ENCODE measurements around the gene AFF3. TPM values are rescaled to one million over a fixed set of nuclear protein-coding genes. Genes with fewer than 3 reads are reported as not detected.

The AFF3 gene
- total RNA-seq, 1 experiment from 2014 or later: 0.22 TPM

- H2BK5ac ChIP-seq (ENCODE audit: insufficient read length, low read length): no peak overlapping the region
- no peak overlapping the region for H2BK20ac ChIP-seq (ENCODE audit: low read depth, low read length, poor library complexity, severe bottlenecking)
- no peak overlapping the region for H3K27ac ChIP-seq (ENCODE audit: insufficient read length, low read depth, low read length)
- H4K5ac ChIP-seq (ENCODE audit: insufficient read length, low read depth, low read length): no peak overlapping the region
- no peak overlapping the region for H4K8ac ChIP-seq (replicated peaks; ENCODE audit: insufficient read length, low read depth, low read length)
- H2AFZ ChIP-seq (ENCODE audit: low read length): no peak overlapping the region
- no CpG with 5 or more reads among the region's 6 CpGs for WGBS (ENCODE audit: extremely low coverage, insufficient read length, low lambda C conversion rate)
- H2BK12ac ChIP-seq (ENCODE audit: insufficient read length, low read depth, low read length): no peak overlapping the region
- no peak overlapping the region for H3K14ac ChIP-seq (ENCODE audit: insufficient read depth, low read length)
- Mint-ChIP-seq H3K4me3 (no peak overlapping the region), H3K9me3 (no peaks in the 10 kb centered on the region), H3K27me3 (ENCODE audit: low read depth) (peaks cover 9% of the 10 kb centered on the region), H3K36me3 (ENCODE audit: insufficient read depth in 1 of 3, low read depth in 3 of 3) (no peaks in the 10 kb centered on the region; a peak in 1 of 7 replicates), H3K4me1 (peaks cover 9 to 10% of the 10 kb centered on the region in 2 experiments), H3K27ac (no peak overlapping the region)
- no peak overlapping the region for H3K56ac ChIP-seq (ENCODE audit: insufficient read length, low read depth, low read length)
- no peak overlapping the region for H4K91ac ChIP-seq (ENCODE audit: insufficient read length, low read depth, low read length)
- no peak overlapping the region for H3K18ac ChIP-seq (ENCODE audit: insufficient read length, low read depth, low read length)
- no peak overlapping the region for H3K9ac ChIP-seq (ENCODE audit: extremely low read depth, insufficient read length, low read length)
- H3K27me3 ChIP-seq (ENCODE audit: insufficient read depth, low read length): no peaks in the 10 kb centered on the region
- no peaks in the 10 kb centered on the region for H3K79me2 ChIP-seq (ENCODE audit: insufficient read depth, low read length)
- H3T11ph ChIP-seq (ENCODE audit: low read length): no peak overlapping the region
- TF ChIP-seq CTCF (conservative IDR thresholded peaks at IDR 0.05): no peak
- H3K23ac ChIP-seq (ENCODE audit: insufficient read length, low read depth, low read length): no peak overlapping the region
- no peaks in the 10 kb centered on the region for H3K23me2 ChIP-seq (ENCODE audit: insufficient read length, low read depth, low read length, poor library complexity, severe bottlenecking)
- H3K9me3 ChIP-seq (ENCODE audit: control insufficient read depth, low read depth, low read length): no peaks in the 10 kb centered on the region
- no peaks in the 10 kb centered on the region for H4K20me1 ChIP-seq (ENCODE audit: control insufficient read depth, insufficient read depth, insufficient read length)
- H2BK120ac ChIP-seq (ENCODE audit: low read depth, low read length, poor library complexity, severe bottlenecking): no peak overlapping the region
- H3K4me1 ChIP-seq (ENCODE audit: insufficient read depth, low read length): no peaks in the 10 kb centered on the region
- H3K79me1 ChIP-seq (ENCODE audit: insufficient read depth, low read depth, low read length, poor library complexity, severe bottlenecking): no peaks in the 10 kb centered on the region
- no peak overlapping the region for H2AK5ac ChIP-seq (ENCODE audit: insufficient read length, low read length)
- no peak for DNase-seq
- no peak overlapping the region for H3K4ac ChIP-seq (ENCODE audit: low read depth, low read length)
- no peak overlapping the region for H2BK15ac ChIP-seq (ENCODE audit: low read depth, low read length)
- H3K4me2 ChIP-seq (ENCODE audit: insufficient read depth, insufficient read length, low read length): no peak overlapping the region
Observed at GRCh38 chr2:100050685-100051084, 91.7 kb downstream of the AFF3 start.
